GF-D8 (cell line): Measurements from ENCODE around the gene RPS24.

Experiments
- DNase-seq: peaks from one replicate; lab custom pipeline; 2025; lab: John Stamatoyannopoulos, UW

The RPS24 gene

DNA sequence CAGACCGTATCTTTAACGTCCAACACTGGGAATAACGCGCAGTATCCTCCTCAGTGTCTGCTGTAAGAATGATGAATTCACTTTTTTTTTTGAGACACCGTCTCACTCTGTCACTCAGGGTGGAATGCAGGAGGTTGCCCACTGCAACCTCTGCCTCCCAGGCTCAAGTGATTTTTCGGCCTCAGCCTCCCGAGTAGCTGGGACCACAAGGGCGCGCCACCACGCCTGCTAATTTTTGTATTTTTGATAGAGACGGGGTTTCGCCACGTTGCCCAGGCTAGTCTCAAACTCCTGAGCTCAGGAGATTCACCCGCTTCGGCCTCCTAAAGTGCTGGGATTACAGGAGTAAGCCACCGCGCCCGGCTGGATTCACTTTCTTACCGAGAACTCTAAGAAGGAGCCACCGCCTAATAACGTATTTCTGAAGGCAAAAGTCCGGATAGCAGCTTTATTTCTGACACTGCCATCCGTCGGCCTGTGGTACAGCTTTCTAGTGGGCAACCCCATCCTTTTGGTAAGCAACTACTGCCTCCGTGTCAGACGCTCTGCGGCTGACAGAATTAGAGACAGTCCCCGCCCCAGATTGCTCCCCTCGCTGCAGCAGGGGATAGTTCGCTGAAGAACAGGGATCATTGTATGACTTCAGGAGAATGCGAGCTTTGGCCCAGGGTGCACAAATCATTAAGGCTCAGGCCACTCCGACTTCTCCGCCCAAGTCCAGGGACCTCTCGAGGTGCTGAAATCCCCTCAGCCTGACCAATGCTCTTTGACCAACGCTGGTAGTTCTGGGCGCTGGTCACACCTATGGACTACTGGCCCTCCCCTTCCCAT lies 5.0 kb upstream of the RPS24 start:
- no peak for DNase-seq

- DNase-seq, result peak; percentile 88
Observed at GRCh38 chr10:78029269-78030226, 4.1 kb upstream of the RPS24 start, which contains the start of gene POLR3A. Gene POLR3A (minus strand): TSS chr10:78029515. CDS start chr10:78029407, 108 bp downstream.

DNA sequence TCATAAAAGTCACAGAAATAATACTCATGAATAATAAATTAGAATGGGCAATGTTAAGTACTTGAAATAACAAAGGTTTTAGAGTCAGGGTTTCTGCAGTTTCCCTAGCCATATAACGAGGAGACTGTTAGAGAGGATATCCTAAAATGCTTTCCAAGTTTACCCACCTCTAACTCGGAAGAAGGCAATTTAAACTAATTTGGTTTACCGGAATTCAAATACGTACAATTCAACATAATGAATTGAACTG lies 351 bp upstream of the RPS24 start:
- DNase-seq, result no peak

GRCh38 chr10:78035025-78035424 lies 1.4 kb downstream of the RPS24 start:
- DNase-seq, result no peak

DNA sequence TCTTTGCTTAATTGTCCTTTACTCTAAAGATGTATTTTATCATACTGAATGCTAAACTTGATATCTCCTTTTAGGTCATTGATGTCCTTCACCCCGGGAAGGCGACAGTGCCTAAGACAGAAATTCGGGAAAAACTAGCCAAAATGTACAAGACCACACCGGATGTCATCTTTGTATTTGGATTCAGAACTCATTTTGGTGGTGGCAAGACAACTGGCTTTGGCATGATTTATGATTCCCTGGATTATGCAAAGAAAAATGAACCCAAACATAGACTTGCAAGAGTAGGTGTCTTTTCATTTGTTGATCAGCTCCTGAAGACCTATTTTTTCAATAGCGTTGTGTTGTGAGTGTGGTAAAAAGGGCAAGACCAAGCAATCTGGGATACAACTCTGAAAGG lies 1.8 kb downstream of the RPS24 start:
- DNase-seq, result no peak

DNA sequence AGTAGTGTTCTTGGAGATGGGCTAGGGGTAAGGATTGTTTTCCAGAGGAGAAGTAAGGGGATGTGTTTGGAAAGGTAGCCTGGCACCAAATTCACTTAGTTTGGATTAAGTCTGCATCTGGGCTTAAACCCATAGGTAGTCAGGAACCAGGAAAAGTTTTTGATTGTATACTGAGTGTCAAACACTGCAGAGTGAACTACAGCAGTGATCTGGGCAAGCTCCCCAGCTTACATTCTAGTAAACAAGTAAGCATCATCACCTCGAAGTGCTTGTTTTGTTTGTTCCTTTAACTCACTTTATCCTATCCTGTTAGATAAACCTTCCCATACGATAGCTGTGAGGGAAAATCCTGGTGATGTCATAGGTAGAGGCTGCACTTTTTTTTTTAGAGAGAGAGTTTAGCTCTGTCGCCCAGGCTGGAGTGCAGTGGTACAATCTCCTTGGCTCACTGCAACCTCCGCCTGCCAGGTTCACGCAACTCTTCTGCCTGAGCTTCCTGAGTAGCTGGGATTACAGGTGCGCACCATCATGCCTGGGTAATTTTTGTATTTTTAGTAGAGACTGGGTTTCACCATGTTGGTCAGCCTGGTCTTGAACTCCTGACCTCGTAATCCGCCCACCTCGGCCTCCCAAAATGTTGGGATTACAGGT lies 2.4 kb downstream of the RPS24 start:
- no peak for DNase-seq

DNA sequence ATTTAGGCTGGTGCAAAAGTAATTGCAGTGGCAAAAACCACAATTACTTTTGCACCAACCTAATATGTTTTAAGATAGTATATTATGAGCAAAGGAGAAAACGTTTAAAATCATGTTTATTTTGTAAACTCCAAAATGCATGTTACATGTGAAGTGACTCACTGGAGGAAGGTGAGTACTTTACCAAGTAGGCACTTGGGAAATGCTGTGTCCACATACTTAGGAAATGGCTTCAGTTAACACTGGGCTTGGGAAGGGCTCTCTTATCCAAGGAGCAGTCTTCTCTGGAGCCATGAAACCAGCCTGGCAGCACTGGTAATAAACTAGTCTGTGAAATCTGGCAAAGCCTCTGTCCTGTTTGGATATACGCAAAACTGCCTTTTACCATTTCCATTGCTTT lies 4.4 kb downstream of the RPS24 start:
- no peak for DNase-seq

- no peak for DNase-seq
Observed at GRCh38 chr10:78038791-78039547, 5.3 kb downstream of the RPS24 start.

- DNase-seq, result no peak
Observed at GRCh38 chr10:78039743-78040142, 6.1 kb downstream of the RPS24 start.

DNA sequence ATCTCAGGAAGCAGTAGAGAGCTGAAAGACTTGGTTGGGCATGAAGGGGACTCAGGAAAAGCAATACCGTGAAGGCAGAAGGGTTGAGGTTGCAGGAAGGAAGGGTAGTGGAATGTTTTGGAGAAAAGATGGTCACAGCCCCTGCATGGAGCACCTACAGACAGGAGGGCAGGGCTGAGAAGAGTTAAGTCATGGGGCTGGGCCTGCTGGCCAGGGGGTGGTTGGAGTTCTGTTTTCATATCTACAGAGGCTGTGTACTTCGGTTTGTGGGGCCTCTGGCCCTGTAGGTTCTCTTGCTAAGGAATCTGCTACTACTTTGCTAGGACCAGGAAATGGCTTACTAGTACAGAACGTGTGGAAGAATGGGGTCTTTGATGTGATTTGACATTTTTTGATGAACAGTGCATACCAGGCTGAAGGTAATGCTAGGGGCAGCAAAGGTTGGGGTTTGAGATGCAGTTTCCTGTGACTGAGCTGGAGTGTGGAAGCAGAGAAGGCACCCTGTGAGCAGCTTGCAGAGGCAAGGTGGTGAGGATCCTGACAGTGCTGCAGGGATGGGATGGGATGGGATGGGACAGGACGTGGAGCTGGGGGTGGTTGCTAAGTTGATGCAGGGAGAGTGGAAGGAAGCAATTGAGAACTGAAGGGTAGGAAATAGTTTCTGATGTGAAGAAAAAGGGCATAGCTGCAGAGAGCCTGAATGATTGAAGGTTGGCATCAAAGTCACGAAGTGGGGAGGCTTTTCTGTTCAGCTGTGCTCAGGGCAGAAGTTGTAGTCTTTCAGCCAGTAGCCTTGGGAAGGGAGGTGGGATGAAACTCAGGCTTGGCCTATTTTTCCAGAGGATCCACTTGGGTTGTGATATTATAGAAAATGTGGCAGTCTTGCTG lies 7.8 kb downstream of the RPS24 start:
- no peak for DNase-seq

GRCh38 chr10:78042058-78042751 lies 8.5 kb downstream of the RPS24 start:
- DNase-seq, result no peak

DNA sequence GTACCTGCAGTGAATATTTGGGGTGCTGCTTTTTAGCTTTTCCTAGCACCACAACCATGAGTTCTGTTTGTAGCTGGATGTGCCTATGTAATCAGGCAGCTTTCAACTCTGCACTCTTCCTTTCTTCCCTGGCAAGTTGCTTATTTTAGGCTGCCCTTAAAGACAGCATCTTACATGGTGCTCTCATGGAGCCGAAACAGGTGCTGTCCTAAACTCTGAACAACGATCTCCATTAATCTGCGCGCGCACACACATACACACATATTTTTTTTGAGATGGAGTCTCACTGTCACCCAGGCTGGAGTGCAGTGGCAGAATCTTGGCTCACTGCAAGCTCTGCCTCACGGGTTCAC lies 9.1 kb downstream of the RPS24 start:
- DNase-seq, result no peak

- no peak for DNase-seq
Observed at GRCh38 chr10:78044179-78044578, 10.5 kb downstream of the RPS24 start.

DNA sequence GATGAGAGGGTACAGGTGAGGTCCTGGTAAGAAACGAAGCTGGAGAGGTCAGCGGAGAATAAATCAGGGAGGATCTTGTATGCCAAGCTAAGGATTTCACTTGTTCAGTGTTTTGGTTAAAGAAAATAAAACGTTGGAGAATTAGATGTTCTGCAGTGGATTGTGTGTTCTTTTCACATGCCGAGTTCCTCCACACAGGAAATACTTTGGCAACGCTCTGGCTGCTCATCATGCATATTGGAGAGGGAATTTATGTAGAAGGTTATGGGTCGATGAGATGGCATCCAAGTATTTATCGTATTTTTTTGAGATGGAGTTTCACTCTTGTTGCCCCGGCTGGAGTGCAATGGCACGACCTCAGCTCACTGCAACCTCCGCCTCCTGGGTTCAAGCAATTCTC lies 11.0 kb downstream of the RPS24 start:
- DNase-seq, result no peak

GRCh38 chr10:78045237-78045636 lies 11.6 kb downstream of the RPS24 start:
- no peak for DNase-seq

GRCh38 chr10:78045856-78046255 lies 12.2 kb downstream of the RPS24 start:
- DNase-seq, result no peak

- no peak for DNase-seq
Observed at GRCh38 chr10:78046711-78047269, 13.1 kb downstream of the RPS24 start.

- DNase-seq, result no peak
Observed at GRCh38 chr10:78047314-78047891, 13.7 kb downstream of the RPS24 start.

DNA sequence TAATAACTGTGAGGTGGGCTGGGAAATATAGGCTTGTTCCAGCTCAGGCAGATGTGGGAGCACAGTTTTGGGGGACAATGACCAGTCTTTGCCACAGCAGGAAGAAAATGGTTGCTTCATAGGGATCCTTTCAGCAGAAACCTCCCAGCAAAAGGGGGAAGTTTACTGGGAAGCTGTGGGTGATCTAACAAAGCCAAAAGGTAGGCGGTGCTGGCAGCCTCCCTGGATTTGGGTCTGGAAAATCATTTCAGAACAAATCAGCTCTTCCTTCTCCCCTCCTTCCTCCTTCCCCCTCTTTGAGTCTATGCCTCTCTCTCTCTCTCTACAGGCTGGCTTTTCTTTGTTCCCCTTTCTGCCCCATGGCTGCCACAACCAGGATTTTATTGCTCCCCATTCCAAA lies 16.2 kb downstream of the RPS24 start:
- no peak for DNase-seq
